OCI-LY7 (cell line): ENCODE measurements around the gene DPM2. TPM values are rescaled to one million over a fixed set of nuclear protein-coding genes. Genes with fewer than 3 reads are reported as not detected.

ENCODE experiments used
- BruUV-seq: library from RNA; stranded (reverse); fragments of 400-500 nt; replicated peaks from 2 replicates; lab custom pipeline; 2021; lab: Mats Ljungman, UMichigan
- CTCF ChIA-PET: fragments of 300-600 bp; sonication (Branson Sonifier 250); formaldehyde crosslinking; loops from one replicate; lab custom pipeline; 2022; ENCODE audit warnings: antibody characterized with exemption; ENCODE audit not compliant: unreplicated experiment; lab: Charles Lee
- POLR2A ChIA-PET: fragments of 300-600 bp; sonication (Branson Sonifier 250); formaldehyde crosslinking; loops from one replicate; lab custom pipeline; 2022; ENCODE audit warnings: antibody characterized with exemption; lab: Charles Lee
- DNase-seq: peaks from one replicate; pipeline ENCODE4 v3.0.0-alpha.2; 2015; ENCODE audit warnings: low spot score
- H2AFZ ChIP-seq: fragments of 200-600 bp; sonication (generic), shearing (Covaris generic); 2 replicates; pipeline ENCODE4 v1.6.1; 2014; ENCODE audit warnings: mild to moderate bottlenecking, antibody characterized with exemption, low read length, moderate library complexity
- H3K27ac ChIP-seq: fragments of 200-600 bp; sonication (generic); 2 replicates; pipeline ENCODE4 v1.5.1; 2014; ENCODE audit warnings: mixed run types, low read depth, mild to moderate bottlenecking, moderate library complexity, low read length, inconsistent platforms; ENCODE audit not compliant: poor library complexity, severe bottlenecking
- H3K36me3 ChIP-seq: fragments of 200-600 bp; sonication (generic); 2 replicates; pipeline ENCODE4 v1.6.1; 2014; ENCODE audit warnings: mild to moderate bottlenecking, antibody characterized with exemption, low read length, moderate library complexity, mixed read lengths; ENCODE audit not compliant: insufficient read depth
- H3K4me1 ChIP-seq: fragments of 200-600 bp; sonication (generic); 2 replicates; pipeline ENCODE4 v1.5.1; 2014; ENCODE audit warnings: mild to moderate bottlenecking, low read length; ENCODE audit not compliant: insufficient read depth, poor library complexity, severe bottlenecking
- H3K4me2 ChIP-seq: fragments of 200-600 bp; sonication (generic); 2 replicates; pipeline ENCODE4 v1.6.1; 2014; ENCODE audit warnings: mild to moderate bottlenecking, low read length
- H3K4me3 ChIP-seq: fragments of 200-600 bp; sonication (generic); 2 replicates; pipeline ENCODE4 v1.5.1; 2014; ENCODE audit warnings: mild to moderate bottlenecking, low read depth, low read length; ENCODE audit not compliant: poor library complexity, severe bottlenecking
- H3K79me2 ChIP-seq: fragments of 200-600 bp; sonication (generic); 2 replicates; pipeline ENCODE4 v1.6.1; 2016; ENCODE audit warnings: low read depth, mild to moderate bottlenecking, low read length, moderate library complexity, mixed read lengths; ENCODE audit not compliant: insufficient read depth
- H3K9me2 ChIP-seq: fragments of 200-600 bp; sonication (generic); 2 replicates; pipeline ENCODE4 v1.6.1; 2016; ENCODE audit warnings: mild to moderate bottlenecking, low read length, mixed read lengths; ENCODE audit not compliant: insufficient read depth
- H3K9me3 ChIP-seq: fragments of 200-600 bp; sonication (generic); 2 replicates; pipeline ENCODE4 v1.6.1; 2014; ENCODE audit warnings: mild to moderate bottlenecking, mixed run types, low read length, mixed read lengths
- H4K20me1 ChIP-seq: fragments of 200-600 bp; sonication (generic); 2 replicates; pipeline ENCODE4 v1.6.1; 2014; ENCODE audit warnings: mild to moderate bottlenecking, antibody characterized with exemption, low read length, moderate library complexity, mixed read lengths; ENCODE audit not compliant: insufficient read depth
- CTCF ChIP-seq: fragments of 200-600 bp; sonication (generic); conservative IDR thresholded peaks from 2 replicates; pipeline ENCODE4 v1.5.1; 2014; ENCODE audit warnings: mild to moderate bottlenecking, antibody characterized with exemption, low read length, moderate library complexity, mixed read lengths
- EZH2phosphoT487 ChIP-seq: fragments of 200-600 bp; sonication (generic); IDR thresholded peaks from 2 replicates; pipeline ENCODE4 v1.6.1; 2018; ENCODE audit warnings: low read depth, borderline replicate concordance, mild to moderate bottlenecking, mixed run types, antibody characterized with exemption, low read length, moderate library complexity, mixed read lengths
- intact Hi-C: fragments of 100-400 bp; cut with micrococcal nuclease; formaldehyde crosslinking; loops from one replicate; pipeline ENCODE4 v1.10.0; 2022; ENCODE audit not compliant: unreplicated experiment
- total RNA-seq, 2 experiments: library from RNA; depleted of rRNA in 1 of 2; stranded (reverse); fragments of >200 nt in 1 of 2; shearing (Covaris generic) in 1 of 2; gene quantifications; 2 replicates each; pipeline ENCODE4 v1.2.3, GENCODE V29; 2014 to 2022

The DPM2 gene
- total RNA-seq, 2 experiments from 2014 or later = 49.7 to 50.7 TPM

- Histone ChIP-seq H3K9me2 (no peaks in the 10 kb centered on the region), H2AFZ (no peak overlapping the region), H3K4me2 (no peak overlapping the region), H3K4me1 (peaks cover 15% of the 10 kb centered on the region), H4K20me1 (0 out of 2 replicates have a peak, but pooled peaks cover 5% of the 10 kb centered on the region), H3K36me3 (peaks cover 59% of the 10 kb centered on the region), H3K4me3 (no peak overlapping the region), H3K9me3 (no peaks in the 10 kb centered on the region), H3K27ac (no peak overlapping the region), H3K79me2 (peaks cover 37% of the 10 kb centered on the region; the same call in 1 of the 2 replicates)
- intact Hi-C loops = no loop called here
- BruUV-seq = no TSS peak
- POLR2A ChIA-PET = interaction anchor here (0.6 kb wide), 1 partner anchor 21 kb away, joined by 4 read pairs; no protein-coding TSS in a partner anchor
- no peak for DNase-seq
- CTCF ChIA-PET = interaction anchor here (0.5 kb wide), 1 partner anchor 84 kb away, joined by 3 read pairs; no protein-coding TSS in a partner anchor
- no peak for TF ChIP-seq CTCF
- no peak for TF ChIP-seq EZH2phosphoT487
Observed at GRCh38 chr9:127950513-127951289, 13.0 kb upstream of the DPM2 start.

- Histone ChIP-seq H3K27ac (no peak overlapping the region), H2AFZ (no peak overlapping the region), H3K4me1 (peaks cover 8% of the 10 kb centered on the region), H3K9me3 (no peaks in the 10 kb centered on the region), H3K79me2 (peaks cover 30% of the 10 kb centered on the region; the same call in 1 of the 2 replicates), H3K9me2 (no peaks in the 10 kb centered on the region), H3K4me2 (no peak overlapping the region), H4K20me1 (0 out of 2 replicates have a peak, but pooled peaks cover 5% of the 10 kb centered on the region), H3K36me3 (peaks cover 67% of the 10 kb centered on the region), H3K4me3 (no peak overlapping the region)
- intact Hi-C loops = no loop called here
- ChIA-PET CTCF (interaction anchor here (0.5 kb wide), 1 partner anchor 85 kb away, joined by 3 read pairs; no protein-coding TSS in a partner anchor), POLR2A (interaction anchor here (1.2 kb wide), 1 partner anchor 85 kb away, joined by 3 read pairs; no protein-coding TSS in a partner anchor)
- BruUV-seq = no TSS peak
- DNase-seq = no peak
- no peak for TF ChIP-seq CTCF
- no peak for TF ChIP-seq EZH2phosphoT487
Observed at GRCh38 chr9:127949827-127950512, 12.3 kb upstream of the DPM2 start.
